Left hindlimb (tissue), 1 donor: Measurements from ENCODE around the gene LBH.

Experiments
- DNase-seq: peaks from one replicate; pipeline ENCODE4 v3.0.0-alpha.2; 2018

The LBH gene

DNA sequence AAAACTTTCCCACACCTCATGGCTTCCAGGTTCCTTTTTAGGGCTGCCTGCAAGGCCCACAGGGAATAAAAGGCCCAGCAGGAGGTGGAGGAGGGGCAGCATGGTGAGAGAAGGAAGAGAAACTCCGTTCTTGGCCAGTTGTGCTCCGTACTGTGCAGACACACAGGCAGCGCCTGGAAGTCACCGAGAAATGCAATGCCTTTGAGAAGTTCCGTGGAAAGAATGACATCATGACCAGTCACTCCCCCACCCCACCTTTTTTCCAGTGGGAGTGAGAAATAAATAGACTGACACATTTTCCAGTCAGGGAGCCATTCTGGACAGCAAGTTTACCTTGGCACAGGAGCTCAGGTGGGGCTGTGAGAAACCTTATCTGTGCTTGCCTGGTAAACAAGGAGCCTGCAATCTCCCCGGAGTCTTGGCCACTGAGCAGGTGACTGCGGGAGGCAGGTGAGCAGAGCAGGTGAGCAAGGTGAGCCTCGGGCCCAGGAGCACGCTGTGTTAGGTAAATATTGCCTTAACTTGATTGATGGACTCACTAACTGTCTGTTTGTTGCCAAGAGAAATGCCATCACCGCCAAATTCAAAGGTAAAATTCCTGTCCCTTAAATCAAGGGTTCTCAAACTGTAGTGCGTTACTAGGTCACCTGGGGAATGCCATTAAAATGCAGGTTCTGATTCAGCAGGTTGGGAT is 13.5 kb upstream of the LBH start:
- DNase-seq = peak; percentile 70

DNA sequence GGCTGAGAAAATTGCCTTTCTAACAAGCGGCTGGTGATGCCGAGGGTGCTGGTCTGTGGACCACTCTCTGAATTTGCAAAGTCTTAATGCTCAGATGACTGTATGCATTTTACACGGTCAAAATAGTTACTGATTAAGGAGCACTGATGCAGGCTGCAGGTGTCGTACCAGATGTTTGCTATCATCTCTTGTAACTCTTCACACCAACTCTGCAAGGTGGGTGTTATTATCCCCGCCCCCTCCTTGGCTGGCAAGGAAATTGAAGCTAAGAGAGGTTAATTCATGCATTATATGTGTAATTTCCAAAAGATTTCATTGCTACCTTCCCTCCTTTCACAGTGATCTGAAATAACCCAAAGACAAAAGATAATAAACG is 13.0 kb upstream of the LBH start:
- no peak for DNase-seq

DNA sequence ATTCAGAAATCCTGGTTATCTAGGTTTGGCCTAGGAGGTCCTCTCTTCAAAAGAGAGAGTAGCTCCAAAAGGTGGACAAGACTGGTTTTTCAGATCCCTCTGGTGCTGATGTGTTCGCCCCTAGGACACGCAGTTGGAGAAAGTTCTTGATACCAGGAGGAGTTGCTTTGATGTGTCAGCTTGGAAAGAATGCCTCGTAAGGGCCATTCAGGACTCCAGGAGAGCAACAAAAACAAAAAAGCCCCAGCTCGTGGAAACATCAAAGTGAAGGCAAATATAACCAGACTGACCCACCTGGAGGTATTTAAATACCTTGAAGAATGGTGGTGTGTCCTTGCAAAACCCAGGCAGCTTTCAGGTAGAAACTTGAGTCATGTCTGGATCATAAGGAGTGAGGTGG is 12.5 kb upstream of the LBH start:
- no peak for DNase-seq

DNA sequence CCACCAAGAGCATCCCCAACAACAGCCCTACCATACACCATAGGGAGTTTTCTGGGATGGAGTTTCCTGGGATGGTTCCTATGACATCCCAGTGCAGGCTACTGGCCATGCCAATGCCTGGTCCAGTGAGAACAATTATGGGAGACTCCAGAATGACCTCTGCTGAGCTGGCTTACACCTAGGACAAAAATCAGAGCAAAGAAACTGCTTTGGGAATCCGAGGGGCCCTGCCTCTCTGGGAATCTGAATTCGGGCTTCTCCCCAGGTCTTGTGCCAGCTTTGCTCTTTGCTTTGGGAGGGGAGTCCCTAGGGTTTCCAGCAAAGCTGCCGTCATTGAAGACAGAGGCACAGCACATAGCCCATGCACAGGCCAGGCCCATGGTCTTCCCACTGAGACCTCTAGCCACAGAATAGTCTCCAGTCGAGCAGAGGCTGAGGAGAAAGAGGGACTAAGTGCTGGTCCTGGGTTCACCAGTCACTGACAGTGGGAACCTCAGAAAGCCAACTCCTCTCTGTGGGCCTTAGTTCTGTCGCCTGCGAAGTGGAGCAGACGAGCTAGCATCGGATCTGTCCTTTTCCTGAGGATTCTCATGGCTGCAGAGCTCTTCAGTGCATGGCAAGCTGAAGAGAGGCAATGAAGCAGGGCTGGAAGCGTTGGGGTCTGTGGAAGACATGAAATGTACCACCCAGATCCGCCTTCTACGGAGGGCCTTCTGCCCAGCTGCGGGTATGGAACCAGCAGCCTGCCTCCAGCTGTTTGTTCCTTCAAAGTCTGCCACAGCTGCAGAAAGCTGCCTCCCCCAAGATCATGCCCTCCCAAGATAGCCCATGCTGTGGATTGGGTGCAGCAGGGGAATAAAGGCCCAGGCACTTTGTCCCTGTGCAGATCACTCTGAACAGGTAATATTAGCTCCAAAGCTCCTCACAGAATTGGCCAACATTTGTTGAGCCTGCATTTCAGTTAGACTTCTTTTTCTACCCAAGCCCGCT is 11.2 kb upstream of the LBH start:
- no peak for DNase-seq

DNA sequence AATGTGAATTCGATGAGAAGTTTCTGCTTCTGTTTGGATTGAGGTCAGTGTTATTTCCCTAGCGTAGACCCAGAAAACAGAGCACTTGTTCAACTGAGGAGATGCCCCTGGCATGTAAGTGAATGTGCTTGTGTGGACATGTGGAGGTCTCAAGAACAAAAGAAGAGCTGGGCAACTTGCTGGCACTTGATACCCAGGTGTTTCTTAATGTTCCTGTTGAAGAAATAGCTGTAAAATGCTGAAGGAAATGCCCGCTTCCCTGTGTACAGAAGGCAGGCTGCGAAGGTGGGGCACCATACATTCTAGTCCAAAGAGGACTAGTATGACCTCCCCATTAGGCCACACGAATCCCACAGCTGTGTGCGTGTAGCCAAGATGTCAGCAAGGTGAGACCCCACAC is 9.8 kb upstream of the LBH start:
- no peak for DNase-seq

DNA sequence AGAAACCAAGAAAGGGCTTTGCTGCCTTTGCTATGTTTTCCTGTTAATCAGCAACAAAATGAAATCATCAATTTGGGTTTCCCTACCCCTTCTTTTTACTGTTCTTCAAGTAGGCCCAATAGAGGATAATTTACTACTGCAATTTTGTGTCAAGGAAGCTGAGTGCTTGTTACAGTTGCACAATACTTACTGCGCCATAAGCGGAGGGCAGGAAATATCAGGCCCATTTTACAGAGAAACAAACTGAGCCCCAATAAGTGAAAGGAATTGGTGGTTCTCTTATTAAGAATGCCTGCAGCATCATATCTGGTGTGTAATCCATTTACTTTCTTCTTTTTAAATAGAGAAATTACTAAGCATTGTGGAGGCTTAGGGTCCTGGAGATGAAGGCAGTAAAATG is 9.3 kb upstream of the LBH start:
- DNase-seq = no peak

DNA sequence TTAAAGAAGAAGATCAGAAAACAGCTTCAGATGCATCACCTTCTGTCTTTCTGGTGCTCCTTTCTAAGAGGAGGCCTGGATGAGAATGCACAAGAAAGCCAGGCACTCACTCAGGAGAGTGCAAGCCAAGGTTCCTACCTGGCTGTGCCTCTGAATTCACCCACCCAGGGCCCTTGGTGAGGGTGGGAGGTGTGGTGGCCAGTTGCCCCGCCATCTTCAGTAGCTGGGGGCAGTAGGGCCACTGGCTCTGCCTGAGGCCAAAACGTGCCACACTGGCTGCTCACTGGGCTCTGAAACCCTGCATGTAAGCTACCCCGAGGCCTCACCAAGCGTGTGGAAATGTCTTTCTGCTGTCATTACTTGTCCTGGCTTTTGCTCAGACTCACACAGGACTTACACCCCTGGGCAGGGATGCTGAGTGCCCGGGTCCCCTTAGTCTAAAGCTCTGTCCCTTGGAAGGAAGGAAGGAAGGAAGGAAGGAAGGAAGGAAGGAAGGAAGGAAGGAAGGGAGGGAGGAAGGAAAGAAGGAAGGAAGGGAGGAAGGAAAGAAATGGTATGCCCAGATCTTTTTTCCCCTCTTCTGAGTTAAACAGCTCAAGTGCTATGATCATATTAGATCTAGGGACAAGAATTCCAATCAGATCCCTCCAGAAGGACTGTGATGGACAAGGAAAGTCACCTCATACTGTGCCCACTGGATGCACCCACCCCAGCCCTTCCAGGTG is 8.5 kb upstream of the LBH start:
- DNase-seq = no peak

DNA sequence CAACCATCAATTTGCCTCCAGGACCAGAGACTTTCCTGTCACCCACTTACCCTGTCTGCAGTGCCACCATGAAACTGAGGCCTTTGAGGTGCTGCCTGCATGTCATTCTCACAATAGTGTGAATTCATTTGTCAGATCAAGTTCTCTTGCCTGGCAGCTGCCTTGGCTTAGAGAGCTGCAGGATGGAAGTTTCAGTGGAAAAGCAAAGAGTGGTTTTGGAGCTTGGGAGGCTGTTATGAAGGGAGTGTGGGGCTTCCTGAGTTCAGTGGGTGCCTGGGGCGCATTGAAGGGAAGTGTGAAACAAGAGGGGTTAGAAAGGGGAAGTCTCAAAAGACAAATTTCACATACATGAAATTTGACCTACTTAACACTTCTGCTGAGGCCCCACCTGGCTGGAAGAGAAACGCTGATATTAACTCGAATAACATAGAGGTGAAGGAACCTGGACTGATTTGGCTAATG is 7.9 kb upstream of the LBH start:
- DNase-seq = no peak

DNA sequence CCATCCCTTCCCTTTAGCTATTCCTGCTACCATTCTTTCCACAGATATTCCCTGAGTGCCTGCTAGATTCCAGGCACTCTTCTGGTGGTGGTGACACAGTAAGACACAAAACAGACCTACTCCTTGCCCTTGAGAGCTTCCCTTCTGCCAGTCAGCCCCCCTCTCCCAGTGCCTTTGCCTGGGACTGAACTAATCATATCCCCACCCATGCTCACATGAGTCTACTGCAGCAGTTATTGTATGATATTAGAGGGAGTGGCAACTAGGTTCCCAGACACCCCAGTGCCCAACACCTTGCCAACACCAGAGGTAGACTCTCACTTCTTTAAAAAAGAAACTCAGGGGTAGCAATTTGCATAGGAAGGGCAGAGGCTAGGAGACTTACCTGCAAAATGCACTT is 7.2 kb upstream of the LBH start:
- DNase-seq = no peak

DNA sequence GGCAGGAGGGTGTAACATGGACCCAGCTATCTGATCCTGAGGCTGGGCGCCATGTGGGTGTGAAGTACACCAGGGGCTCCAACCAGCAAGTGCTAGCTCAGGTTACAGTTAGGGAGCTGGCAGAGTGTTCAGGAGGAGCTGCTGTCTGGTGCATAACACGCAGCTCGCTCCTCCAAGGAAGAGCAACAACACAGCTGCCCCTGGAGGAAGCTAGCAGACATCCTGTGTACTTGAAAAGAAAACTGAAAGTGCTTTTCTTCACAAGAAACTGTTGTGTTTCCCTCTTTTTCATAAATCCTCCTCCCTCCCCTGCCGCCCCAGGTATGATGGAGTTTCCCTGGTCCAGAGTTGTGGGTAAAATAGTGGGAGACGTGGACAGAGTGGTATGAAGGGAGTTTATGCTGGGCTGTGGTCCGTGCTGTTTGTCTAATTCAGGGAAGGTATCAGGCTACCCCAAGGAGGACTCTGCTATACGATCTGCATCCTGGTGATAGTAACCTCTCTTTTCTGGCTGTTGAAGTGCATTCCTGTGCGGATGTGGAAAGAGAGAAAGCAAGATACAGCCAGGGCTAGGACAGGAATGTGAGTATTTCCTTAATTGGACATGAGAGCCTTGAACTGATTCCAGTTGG is 6.1 kb upstream of the LBH start:
- DNase-seq = no peak

DNA sequence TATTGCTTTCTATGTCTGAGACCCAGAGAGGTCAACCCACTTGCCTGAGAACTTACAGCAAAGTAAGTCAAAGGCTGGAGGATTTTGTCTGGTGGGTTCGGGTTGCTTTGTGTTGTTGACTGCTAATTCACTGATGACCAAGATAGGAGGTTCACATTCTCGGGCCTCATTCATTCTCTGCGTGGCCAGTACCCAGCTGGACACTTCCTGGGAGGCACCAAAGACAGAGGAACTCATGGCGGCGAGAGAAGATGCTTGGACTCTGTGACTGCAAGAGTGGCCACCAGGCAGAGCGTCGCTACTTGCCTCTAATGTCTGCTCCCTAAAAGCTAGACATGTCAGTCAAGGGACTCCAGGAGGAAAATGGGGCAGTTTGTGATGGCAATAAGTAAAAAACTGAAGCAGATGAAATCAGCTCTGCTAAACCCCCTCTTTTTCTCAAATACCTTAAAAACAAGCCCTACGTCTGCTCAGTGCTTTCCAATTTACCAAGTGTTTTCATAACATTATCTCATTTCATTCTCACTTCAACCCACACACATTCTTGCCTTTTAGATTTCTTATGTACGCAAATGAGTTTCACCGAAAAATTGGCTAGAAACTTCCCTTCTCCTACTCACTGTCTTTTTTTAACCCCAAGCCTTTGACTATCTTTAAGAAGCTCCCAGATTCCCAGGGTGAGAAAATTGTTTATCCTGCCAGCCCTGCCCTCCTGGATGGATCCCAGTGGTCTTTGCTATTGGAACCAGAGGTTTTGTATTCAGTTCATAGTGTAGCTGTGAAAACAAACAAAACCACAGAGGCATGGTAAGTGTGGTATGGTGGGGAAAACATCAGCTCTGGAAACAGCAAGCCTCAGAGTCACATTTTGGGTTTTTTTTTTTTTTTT is 4.9 kb upstream of the LBH start:
- no peak for DNase-seq

DNA sequence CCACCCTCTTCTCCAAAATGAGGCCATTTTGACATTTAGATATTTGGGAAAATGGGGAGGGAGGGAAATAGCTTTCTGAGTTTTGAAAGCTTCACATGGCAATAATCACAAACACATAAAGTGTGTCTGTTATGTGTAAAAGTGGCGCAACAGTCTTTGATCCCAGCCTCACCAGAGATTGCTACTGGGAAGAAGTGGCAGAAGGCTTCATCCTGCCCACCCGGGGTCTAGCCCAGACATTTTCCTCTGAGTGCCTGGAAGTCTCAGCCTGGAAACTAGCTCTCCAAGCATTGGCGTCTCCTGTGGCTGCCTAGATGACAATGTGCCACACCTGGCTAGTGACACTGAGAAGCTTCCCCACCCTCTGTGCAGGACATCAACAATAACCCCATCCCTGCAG is 1.7 kb upstream of the LBH start:
- DNase-seq = no peak

DNA sequence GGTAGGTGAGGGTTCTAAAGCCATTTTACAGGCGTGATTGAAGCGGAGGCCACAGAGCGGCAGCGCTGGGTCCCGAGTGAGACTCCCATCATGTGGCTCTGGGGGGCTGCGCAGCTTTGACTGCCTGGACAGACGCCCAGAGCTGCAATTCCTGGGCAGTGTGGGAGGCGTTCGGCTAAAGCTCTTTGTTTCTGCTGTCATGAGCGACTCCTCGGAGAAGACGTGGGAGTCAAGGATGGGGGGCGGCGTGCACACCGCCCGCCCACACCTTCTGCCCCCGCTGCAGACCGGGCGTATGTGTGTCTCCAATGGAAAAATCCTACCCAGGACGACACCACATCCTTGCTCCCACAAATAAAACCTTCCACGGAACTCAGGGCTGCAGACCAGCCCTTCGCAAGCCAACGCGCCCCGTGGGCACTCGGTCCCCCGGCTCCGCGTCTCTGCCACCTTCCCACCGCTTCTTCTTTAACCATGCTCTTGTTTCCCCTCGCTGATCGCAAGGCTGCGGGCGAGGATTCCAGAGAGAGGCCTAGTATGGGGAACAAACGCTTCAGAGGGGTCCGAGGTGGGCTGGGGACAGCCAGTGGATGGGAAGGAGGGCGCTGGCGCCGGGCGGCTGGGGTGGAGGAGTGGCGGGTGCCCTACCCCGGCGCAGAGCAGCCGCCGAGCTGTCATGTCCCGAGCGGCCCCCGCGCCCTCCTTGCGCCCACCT is 680 bp upstream of the LBH start:
- peak; percentile 71 for DNase-seq

DNA sequence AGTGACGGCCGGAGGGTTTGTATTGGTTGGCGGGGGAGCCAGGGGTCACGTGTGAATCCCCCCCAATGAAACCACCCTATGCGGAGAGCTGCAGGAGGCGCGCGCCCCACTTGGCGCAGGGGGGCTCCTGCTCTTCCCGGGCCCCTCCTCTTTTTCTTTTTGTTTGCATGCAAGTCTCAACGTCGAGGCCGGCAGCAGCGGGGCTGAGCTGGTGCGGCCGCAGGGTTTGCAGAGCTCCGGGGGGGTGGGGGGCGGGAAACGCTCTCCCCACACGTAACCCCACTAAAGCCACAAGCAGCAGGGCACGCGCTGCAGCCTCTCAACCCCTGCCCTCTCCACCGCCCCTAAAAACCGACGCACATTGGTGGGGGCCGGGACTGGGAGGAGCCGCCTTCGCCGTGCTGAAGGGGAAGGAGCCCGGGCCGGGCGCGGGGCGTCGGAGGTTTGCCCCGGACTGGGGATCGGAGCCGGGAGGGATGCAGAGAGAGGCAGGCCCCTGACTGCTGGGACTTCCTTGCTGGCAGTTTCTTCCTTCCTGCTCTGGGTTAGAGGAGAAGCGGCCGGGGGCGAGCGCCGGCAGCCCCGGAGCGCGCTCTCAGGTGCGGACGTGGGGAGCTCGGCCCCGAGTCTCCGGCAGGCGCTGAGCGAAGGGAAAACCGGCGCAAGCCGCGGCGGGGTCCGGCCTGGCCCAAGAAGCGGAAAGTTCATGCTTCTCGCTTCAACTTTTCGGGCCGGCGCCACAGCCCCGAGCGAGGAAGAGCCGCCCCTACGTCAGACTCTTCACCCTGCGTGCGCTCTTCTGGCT is 864 bp downstream of the LBH start:
- DNase-seq = peak; percentile 85

DNA sequence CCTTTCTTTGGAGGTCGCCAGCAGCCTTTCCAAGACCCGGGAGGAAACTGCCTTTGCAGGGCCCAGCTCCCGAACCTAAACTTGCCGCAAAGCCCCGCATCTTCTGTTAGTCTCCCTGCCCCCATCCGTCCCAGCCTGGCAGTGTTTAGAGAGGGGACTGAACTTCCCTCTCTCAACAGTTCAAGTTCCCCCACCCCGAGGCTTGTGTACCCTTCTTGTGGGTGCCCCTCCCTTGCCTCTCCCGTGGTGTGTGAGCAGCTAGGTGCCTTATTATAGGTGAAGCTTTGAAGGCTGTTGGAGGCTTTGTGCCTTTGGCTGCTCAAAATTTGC is 1.4 kb downstream of the LBH start:
- DNase-seq = no peak

DNA sequence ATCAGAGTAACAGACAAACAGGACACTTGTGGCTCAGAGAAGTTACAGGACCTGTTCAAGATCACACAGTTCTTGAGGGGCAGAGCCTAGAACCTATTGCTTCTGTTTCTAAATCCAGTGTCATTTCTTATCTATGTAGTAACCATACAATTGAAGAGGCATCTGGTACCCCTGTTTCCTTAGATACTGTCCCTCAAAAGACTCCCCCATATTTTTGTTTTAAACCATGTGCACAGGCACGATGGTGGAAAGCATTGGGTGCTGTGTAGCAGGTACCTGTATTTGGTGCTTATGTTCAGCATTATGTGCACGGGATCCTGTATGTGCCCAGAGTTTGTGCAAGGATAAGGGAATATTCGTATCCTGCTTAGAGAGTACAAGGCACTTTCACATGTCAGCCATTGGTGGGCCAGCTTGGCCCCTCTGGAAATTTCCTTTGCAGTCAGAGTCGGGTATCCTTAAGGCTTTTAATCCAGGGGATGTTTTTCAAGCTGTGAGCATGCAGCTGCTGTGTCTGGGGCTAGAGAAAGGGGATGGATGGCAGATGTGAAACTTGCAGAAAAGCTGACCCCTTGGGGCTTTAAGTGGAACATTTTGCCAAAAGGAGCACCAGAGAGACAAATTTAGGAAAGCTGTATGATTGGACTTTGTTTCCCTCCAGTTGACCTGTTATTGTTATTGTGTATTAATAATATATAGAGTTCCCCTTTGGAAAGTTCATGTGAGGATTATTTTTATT is 2.1 kb downstream of the LBH start:
- no peak for DNase-seq

DNA sequence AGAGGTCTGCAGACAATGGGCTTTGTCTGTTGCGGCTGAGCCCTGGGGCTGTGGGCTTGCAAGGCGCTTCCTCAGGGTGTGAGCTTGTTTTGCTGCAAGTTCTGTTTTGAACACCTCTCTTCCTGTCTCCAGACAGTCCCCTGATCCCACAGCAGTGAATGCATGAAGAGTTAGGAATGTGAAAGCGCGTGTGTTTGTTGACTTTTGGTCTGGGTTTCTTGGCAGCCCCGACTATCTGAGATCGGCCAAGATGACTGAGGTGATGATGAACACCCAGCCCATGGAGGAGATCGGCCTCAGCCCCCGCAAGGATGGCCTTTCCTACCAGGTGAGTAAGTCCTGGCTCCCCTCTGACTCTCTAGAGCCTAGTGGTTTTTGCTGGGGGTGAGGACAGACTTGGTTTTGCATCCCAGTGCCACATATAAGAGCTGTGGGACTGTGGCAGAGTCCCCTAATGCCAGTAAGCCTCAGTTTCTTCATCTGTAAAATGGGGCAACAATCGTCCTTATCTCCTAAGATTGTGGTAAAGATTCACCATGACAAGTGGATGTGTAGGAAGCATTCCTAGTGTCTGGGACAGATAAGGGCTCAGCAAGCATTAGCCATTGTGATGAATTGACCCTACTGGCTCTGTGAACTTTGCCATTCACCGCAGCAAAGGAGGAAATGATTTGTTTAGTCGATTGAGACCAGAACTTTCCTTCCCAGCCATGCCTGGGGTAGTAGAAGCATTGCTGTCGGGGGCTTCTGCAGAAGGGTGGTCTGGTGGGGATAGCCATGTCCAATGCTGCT is 3.0 kb downstream of the LBH start:
- DNase-seq = no peak

DNA sequence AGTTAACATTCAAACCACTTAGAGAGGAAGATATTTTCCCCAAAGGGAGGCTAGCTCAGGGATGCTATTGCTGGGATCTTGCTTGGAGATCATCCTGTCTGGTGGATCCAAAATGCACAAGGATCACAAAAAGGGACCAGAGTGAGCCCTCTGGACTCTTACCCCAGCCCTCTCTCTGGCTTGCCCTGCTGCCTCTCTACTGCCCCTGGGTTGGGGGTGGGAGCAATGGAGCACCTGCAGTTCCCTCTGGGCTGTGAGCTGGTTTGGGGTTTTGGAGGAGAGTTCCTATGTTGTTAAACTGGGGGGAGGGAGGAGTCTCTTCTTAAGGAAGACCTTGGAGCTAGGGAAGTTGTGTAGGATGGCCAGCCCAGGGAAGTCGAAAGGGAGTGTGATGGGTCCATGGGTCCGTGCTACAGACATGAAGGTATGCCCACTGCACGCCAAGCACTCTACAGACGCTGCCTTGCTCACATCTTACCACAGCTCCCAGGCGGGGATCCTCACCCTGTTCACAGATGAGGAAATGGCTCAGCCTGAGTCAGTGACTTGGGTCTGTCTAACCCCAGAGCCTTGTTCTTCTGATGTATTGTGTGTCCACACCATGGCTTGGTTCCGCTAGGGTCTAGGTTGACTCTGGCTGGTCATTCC is 3.8 kb downstream of the LBH start:
- no peak for DNase-seq
